HG02970 (cell line): Measurements from ENCODE around the gene RBM15B.

Source experiments
- ATAC-seq: cut with Tn5 transposase; IDR thresholded peaks from one replicate; pipeline ENCODE4 v1.9.1; 2021; ENCODE audit warnings: mild to moderate bottlenecking, moderate library complexity, moderate number of reproducible peaks; ENCODE audit not compliant: unreplicated experiment, low FRiP score

The RBM15B gene

GRCh38 chr3:51390246-51391074 lies 625 bp upstream of the RBM15B start:
- no peak for ATAC-seq

DNA sequence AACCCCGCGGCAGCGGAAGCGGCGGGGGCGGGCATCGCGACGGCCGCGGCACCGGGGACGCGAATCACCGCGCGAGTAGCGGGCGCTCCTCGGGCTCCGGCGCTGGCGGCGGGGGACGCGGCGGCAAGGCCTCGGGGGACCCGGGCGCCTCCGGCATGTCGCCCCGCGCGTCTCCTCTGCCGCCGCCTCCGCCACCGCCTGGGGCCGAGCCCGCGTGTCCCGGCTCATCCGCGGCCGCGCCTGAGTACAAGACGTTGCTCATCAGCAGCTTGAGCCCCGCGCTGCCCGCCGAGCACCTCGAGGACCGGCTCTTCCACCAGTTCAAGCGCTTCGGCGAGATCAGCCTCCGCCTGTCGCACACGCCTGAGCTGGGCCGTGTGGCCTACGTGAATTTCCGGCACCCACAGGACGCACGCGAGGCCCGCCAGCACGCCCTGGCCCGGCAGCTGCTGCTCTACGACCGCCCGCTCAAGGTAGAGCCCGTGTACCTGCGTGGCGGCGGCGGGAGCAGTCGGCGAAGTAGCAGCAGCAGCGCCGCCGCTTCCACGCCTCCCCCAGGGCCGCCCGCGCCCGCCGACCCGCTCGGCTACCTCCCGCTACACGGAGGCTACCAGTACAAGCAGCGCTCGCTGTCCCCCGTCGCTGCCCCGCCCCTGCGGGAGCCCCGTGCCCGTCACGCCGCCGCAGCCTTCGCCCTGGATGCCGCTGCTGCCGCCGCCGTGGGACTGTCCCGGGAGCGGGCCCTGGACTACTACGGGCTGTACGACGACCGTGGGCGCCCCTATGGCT lies 675 bp downstream of the RBM15B start:
- peak; percentile 21 for ATAC-seq

DNA sequence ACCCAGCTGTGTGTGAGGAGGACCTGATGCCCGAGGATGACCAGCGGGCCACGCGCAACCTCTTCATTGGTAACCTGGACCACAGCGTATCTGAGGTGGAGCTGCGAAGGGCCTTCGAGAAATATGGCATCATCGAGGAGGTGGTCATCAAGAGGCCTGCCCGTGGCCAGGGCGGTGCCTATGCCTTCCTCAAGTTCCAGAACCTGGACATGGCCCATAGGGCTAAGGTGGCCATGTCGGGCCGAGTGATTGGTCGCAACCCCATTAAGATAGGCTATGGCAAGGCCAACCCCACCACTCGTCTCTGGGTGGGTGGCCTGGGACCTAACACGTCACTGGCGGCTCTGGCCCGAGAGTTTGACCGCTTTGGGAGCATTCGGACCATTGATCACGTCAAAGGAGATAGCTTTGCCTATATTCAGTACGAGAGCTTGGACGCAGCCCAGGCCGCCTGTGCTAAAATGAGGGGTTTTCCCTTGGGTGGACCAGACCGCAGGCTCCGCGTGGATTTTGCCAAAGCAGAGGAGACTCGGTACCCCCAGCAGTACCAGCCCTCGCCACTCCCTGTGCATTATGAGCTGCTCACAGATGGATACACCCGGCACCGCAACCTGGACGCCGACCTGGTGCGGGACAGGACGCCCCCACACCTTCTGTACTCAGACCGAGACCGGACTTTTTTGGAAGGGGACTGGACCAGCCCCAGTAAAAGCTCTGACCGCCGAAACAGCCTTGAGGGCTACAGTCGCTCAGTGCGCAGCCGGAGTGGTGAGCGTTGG lies 1.5 kb downstream of the RBM15B start:
- no peak for ATAC-seq

GRCh38 chr3:51393134-51393495 lies 2.0 kb downstream of the RBM15B start:
- no peak for ATAC-seq

DNA sequence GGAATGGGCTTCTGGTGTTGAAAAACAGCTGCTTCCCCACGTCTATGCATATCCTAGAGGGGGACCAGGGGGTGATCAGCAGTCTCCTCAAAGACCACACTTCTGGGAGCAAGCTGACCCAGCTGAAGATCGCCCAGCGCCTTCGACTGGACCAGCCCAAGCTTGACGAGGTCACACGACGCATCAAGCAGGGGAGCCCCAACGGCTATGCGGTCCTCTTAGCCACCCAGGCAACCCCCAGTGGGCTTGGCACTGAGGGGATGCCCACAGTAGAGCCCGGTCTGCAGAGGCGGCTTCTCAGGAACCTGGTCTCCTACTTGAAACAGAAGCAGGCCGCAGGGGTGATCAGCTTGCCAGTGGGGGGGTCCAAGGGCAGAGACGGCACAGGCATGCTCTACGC lies 2.5 kb downstream of the RBM15B start:
- ATAC-seq = no peak

DNA sequence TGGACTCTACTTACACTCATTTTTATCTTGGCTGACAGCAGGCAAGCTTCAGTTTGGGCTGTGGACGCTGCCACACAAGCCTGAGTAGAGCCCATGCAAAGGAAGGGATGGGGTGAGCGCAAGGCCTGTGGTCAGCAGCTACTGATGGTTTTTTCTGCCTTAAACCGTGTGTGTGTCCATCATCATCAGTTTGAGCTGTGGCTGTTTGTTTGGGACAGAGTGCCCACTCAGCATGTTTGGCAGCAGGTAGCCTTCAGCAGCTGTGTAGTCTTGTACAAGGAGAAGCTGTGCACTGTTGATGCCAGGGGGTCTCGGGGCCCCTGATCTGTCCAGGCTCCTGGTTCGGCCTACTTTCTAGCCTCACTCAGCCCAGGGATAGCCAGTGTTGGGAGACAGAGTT lies 3.5 kb downstream of the RBM15B start:
- no peak for ATAC-seq

DNA sequence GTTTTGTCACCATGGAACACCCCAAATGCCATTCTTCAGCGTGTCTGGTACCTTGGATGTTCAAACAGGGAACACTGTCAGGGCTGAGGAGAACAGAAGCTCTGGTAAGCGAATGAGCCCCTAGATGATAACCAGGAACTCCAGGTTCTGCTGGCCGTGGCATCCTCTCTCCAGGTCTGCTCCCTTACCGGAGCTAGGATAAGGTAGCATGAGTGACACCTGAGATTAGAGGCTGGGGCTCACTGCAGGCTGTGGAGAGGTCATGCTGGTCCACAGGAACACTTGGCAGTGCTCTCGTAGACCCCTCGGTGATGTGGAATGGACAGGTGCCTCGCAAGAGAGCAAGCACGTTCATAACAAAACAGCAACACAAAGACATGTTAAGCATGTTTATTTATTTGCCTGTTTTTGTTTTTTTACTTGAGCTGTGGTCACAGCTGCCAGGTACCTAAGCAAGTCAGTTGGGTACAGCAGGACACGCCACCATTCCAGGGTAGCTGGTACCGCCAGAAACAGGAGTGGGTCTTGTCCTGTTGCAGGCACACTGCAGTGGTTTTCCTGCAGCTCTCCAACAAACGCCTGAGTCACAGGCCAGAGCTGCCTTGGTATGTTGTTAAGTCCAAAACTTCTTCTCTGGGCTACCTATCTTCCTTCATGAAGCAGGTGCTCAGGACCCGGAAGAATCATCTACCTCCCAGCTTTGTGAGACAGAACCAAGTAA lies 4.6 kb downstream of the RBM15B start:
- no peak for ATAC-seq

DNA sequence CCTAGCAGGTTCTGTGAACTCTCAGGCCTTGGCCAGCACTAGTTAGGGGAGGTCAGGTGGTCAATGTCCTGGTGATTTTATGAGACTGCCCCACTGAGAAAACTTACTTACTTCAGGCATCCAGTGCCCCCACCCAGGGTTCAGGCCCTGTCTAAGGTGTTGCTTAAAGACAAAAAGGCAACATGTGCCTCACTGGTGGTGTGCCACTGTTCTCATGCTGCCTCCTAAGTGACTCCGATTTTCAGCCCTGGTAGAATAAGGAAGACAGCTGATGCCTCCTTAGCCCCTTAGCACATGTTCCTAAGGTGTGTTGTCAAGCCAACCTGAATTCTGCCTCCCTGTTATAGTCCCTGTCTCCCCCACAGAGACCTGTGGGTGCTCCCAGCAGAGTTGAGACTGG lies 5.3 kb downstream of the RBM15B start:
- ATAC-seq = no peak

- no peak for ATAC-seq
Observed at GRCh38 chr3:51397392-51397791, 6.3 kb downstream of the RBM15B start.

DNA sequence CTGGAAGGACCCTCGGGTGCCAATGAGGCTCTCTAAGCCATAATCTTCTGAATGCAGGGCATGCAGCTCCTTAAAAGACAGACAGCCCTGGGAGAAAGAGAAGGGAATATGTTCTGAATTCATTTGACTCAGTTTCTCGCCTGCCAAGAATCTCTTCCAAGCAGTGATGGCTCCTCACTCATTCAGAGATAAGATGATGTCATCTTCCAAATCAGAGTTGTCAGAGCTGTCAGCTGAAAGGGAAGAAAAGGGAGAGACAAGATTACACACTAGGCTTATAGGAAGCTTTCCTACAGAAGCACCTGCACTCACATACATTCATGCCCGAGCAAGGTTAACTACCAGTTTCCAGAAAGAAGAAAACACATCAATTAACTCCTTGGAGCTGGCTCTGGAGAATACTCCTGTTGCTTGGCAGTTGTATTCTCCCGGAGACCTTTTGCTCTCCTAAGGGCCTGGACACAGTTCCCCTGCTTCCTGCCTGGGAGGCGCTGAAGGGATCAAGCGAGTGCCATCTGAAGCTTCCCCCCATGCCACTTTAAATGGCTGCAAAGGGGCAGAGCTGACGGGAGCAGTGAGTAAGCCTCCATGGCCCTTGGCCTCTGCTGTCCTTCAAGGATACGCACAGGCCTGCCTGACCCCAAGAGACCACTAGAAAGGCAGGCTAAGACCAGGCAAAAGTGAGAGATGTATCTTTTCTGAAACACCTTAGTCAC lies 7.7 kb downstream of the RBM15B start:
- ATAC-seq = no peak

- no peak for ATAC-seq
Observed at GRCh38 chr3:51400166-51400565, 9.1 kb downstream of the RBM15B start.

- ATAC-seq = no peak
Observed at GRCh38 chr3:51401735-51402134, 10.7 kb downstream of the RBM15B start.

- ATAC-seq = no peak
Observed at GRCh38 chr3:51403675-51404074, 12.6 kb downstream of the RBM15B start.

DNA sequence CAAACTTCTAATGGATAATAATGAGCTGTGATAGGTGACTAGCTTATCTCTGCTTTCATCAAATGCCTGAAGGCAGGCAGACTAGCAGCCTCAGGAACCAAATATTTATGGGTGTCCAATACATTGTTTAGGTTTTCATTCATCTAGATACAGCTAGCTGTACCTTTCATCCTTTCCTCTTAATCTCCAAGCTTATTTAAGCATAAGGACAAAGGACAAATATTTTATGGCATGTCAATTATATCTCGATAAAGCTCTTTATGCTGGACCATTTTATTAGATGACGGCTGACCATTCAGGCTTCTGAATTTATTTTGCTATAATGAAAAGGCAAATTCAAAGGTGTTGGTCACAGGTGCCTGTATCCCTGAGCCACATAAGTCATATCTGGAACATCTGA lies 16.9 kb downstream of the RBM15B start:
- ATAC-seq = no peak

DNA sequence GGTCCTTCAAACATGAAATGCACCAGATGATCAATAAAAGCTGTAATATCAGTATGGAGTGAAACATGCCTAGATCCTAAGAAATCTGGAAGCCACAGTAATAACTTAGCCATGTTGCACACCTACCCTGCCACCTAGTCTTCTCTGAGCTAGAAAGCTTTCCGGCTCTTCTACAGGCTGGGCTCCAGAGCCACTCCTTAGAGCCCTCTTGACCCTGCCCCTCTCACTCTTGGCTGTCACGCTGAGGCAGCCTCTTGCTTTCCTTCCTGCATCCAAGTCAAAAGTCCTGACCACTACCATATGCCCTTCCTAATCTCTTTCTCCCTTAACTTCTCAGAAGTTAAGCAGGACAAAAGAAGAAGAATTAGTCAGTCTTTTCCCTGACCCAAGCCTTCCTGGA lies 17.7 kb downstream of the RBM15B start:
- ATAC-seq = no peak

DNA sequence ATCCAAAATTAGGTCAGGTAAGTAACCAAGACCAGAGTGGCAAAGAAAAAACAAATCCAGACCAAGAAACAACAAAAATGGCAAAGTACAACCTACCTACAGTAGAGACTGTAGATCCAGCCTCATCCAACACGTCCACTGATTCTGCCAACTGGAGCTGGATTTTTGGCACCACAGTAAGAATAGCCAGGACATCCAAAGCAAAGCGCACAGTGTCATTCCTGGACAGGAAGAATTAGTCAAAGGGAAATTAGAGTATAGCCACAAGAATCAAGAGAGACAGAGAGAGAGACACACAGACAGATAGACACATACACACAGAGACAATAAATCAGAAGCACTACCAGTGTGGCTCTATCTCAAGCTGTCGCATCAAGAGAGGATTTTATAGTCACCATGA lies 31.1 kb downstream of the RBM15B start:
- no peak for ATAC-seq

GRCh38 chr3:51426921-51427320 lies 35.8 kb downstream of the RBM15B start:
- ATAC-seq = no peak

- ATAC-seq = no peak
Observed at GRCh38 chr3:51429138-51429537, 38.1 kb downstream of the RBM15B start.

GRCh38 chr3:51434110-51434509 lies 43.0 kb downstream of the RBM15B start:
- ATAC-seq = no peak
